Muscle layer of duodenum (tissue), 2 donors: ENCODE results near the gene PRKCA.

Experiments
- H3K27ac ChIP-seq: one replicate; pipeline ENCODE4 v1.7.0; 2013; ENCODE audit warnings: mild to moderate bottlenecking, low read length
- H3K27me3 ChIP-seq: one replicate; pipeline ENCODE4 v1.7.0; 2013; ENCODE audit warnings: low read depth, mild to moderate bottlenecking, control low read depth, low read length
- H3K36me3 ChIP-seq, 2 donors: one replicate each; pipeline ENCODE4 v1.7.0; 2013; ENCODE audit warnings: low read length in 2 of 2, control low read depth in 1 of 2, mild to moderate bottlenecking in 1 of 2; ENCODE audit not compliant: insufficient read depth in 2 of 2, control insufficient read depth in 1 of 2
- H3K4me1 ChIP-seq, 2 donors: one replicate each; pipeline ENCODE4 v1.7.0; 2013; ENCODE audit warnings: low read length in 2 of 2, mild to moderate bottlenecking in 2 of 2, control low read depth in 1 of 2, moderate library complexity in 1 of 2; ENCODE audit not compliant: insufficient read depth in 2 of 2, control insufficient read depth in 1 of 2
- H3K4me3 ChIP-seq, 2 donors: one replicate each; pipeline ENCODE4 v1.7.0; 2013; ENCODE audit warnings: low read length in 2 of 2, low read depth in 1 of 2, mild to moderate bottlenecking in 1 of 2
- H3K9me3 ChIP-seq, 2 donors: one replicate each; pipeline ENCODE4 v1.7.0; 2013; ENCODE audit warnings: low read length in 2 of 2, control low read depth in 1 of 2, mild to moderate bottlenecking in 1 of 2; ENCODE audit not compliant: control insufficient read depth in 1 of 2
- donor health status: healthy.

The PRKCA gene

GRCh38 chr17:66517336-66518009 is 215.1 kb downstream of the PRKCA start:
- H3K36me3 ChIP-seq, result peaks cover 0 to 5% of the 10 kb centered on the region in 2 donors
- H3K27ac ChIP-seq, result no peak overlapping the region
- no peaks in the 10 kb centered on the region for H3K9me3 ChIP-seq
- H3K4me1 ChIP-seq, result peaks cover 0 to 26% of the 10 kb centered on the region in 2 donors
- H3K4me3 ChIP-seq, result no peak overlapping the region
- H3K27me3 ChIP-seq, result no peaks in the 10 kb centered on the region

DNA sequence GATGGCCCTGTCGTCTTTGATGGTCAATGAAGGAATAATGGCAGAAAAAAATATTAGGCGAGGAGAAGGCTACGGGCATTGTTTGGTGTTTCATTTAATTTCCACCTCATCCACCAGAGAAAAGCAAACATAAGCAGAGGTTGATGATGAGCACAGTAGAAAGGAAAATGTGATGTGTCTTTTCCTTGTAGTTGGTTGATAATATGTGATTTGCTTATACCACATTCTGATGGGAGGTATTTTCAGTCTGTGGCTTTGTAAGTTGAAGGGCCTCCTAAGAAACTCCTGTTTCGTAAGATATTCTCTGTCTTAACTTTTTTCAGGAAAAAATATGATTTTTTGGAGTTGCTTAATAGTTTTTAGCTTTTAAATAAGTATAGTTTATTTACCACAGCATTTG is 215.7 kb downstream of the PRKCA start:
- no peaks in the 10 kb centered on the region for H3K27me3 ChIP-seq
- H3K4me3 ChIP-seq, result no peak overlapping the region
- H3K9me3 ChIP-seq, result no peaks in the 10 kb centered on the region
- H3K36me3 ChIP-seq, result peaks cover 0 to 5% of the 10 kb centered on the region in 2 donors
- H3K27ac ChIP-seq, result no peak overlapping the region
- H3K4me1 ChIP-seq, result peaks cover 3 to 32% of the 10 kb centered on the region in 2 donors

DNA sequence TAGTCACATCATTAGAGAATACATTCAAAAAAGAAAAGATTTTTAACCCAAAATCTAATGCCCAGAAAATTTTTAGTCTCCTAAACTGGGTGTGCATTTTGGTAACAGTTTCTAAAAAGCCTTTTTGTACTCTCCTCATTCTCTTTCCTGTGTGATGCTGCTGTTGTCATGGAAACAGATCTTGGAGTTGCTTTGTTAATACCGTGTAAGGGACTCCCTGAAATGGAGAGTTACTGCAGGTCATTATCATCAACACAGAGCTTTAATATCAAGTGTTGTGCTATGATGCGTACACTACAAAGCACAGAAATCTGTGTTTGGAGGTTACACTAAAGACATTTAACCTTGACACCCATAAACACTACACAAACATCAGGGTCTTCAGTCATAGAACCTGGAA is 216.3 kb downstream of the PRKCA start:
- no peak overlapping the region for H3K27ac ChIP-seq
- H3K4me3 ChIP-seq, result no peak overlapping the region
- no peaks in the 10 kb centered on the region for H3K9me3 ChIP-seq
- H3K27me3 ChIP-seq, result no peaks in the 10 kb centered on the region
- peaks cover 0 to 5% of the 10 kb centered on the region in 2 donors for H3K36me3 ChIP-seq
- H3K4me1 ChIP-seq, result peaks cover 7 to 38% of the 10 kb centered on the region in 2 donors

DNA sequence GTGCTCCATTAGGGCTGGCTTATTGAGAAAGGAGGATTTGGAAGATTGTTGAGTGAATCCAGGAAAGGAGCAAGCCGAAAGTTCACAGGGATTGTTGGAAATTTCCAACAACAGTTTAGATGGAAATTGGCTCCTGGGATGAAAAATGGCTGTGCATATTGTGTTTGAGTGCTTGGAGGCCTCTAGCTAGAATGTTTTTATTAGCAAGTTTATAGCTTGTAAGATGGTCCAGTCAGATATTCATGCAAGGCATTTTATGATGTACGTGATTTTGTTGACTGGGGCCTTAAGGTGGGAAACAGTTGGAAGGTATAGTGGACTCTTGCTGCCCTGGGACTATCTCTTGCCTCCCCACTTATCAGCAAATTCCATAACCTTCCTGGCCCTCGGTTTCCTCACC is 216.7 kb downstream of the PRKCA start:
- no peaks in the 10 kb centered on the region for H3K9me3 ChIP-seq
- no peak overlapping the region for H3K4me3 ChIP-seq
- peaks cover 0 to 5% of the 10 kb centered on the region in 2 donors for H3K36me3 ChIP-seq
- H3K4me1 ChIP-seq, result peaks cover 7 to 39% of the 10 kb centered on the region in 2 donors
- no peak overlapping the region for H3K27ac ChIP-seq
- no peaks in the 10 kb centered on the region for H3K27me3 ChIP-seq

DNA sequence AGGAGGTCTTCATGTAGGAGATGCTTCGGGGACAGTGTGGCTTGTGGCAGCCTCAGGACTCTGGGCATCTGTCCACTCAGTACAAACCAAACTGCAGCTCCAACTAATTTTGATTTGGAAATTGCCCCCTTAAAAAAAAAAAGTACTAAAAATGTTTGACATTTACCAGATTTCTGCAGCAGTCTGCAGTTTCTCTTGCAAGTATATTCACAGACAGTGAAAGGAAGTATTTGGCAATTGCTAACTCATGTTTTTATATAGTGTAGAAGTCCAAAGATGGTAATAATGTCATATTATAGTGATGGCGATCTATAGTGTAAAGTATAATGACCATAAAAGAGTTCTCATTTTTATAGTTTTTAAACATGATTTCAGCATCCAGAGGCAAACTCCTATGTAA is 218.6 kb downstream of the PRKCA start:
- peaks cover 7 to 39% of the 10 kb centered on the region in 2 donors for H3K4me1 ChIP-seq
- no peak overlapping the region for H3K27ac ChIP-seq
- H3K4me3 ChIP-seq, result no peak overlapping the region
- no peaks in the 10 kb centered on the region for H3K27me3 ChIP-seq
- H3K9me3 ChIP-seq, result no peaks in the 10 kb centered on the region
- H3K36me3 ChIP-seq, result no peaks in the 10 kb centered on the region

- no peaks in the 10 kb centered on the region for H3K9me3 ChIP-seq
- H3K4me3 ChIP-seq, result no peak overlapping the region
- H3K36me3 ChIP-seq, result no peaks in the 10 kb centered on the region
- no peak overlapping the region for H3K27ac ChIP-seq
- no peaks in the 10 kb centered on the region for H3K27me3 ChIP-seq
- peaks cover 7 to 39% of the 10 kb centered on the region in 2 donors for H3K4me1 ChIP-seq
These were observed 220.3 kb downstream of the PRKCA start for GRCh38 chr17:66522591-66523272.

DNA sequence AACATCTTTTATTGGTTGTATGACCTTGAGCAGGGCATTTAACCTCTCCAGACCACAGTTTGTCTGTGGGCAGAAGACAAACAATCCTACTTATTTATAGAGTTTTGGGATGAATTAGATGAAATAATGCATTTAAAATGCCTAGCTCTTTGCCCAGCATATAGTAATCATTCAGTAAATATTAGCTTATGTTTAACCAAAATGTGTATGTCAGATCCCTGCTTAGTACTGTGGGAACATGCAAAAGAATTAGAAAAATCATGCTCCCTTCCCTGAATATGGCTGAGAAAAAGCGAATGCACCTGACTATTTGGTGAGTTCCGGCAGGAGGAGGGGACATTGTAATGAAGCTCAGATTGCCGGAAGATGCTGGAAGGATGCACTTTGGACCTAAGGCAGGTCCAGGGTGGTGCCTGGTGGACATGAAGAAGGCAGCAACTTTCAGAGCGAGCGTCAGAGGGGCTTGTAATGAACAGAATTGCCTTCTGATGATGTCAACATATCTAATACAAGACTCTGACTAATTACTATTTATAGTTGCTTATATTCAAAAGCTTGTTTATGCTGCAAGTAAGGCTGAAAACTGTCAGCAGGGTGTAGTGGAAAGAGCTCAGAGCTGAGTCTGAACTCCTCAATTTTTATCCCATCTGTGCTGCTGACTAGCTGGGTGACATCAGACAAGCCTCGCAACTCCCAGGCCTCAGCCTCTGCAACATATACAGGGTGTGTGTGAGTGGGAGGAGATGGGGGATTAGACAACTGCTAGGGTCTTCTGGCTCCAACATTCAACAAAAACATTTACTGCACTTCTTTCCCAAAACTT is 221.2 kb downstream of the PRKCA start:
- H3K27me3 ChIP-seq, result no peaks in the 10 kb centered on the region
- H3K36me3 ChIP-seq, result no peaks in the 10 kb centered on the region
- no peaks in the 10 kb centered on the region for H3K9me3 ChIP-seq
- no peak overlapping the region for H3K4me3 ChIP-seq
- H3K27ac ChIP-seq, result peak overlapping the region; percentile 64
- peaks cover 7 to 35% of the 10 kb centered on the region in 2 donors for H3K4me1 ChIP-seq

DNA sequence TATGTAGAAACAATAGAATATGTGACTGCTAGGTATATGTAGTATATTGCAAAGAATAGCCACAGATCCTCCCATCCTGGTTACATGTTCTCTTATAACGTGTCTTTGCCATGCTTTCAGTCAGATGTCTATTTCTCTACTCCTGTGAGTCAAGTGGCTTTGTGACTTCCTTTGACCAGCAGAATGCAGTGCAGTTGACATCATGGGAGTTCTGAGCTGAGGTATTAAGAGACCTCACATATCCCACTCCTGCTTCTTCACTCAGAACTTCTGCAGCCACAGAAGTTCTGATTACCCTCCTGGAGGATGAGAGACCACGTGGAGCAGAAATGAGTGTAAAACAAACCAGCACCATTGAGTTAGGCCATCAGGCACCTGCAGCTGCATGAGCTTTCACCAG is 222.5 kb downstream of the PRKCA start:
- H3K27ac ChIP-seq, result peak overlapping the region; percentile 64
- H3K27me3 ChIP-seq, result no peaks in the 10 kb centered on the region
- H3K9me3 ChIP-seq, result no peaks in the 10 kb centered on the region
- H3K36me3 ChIP-seq, result no peaks in the 10 kb centered on the region
- H3K4me3 ChIP-seq, result no peak overlapping the region
- peaks cover 7 to 28% of the 10 kb centered on the region in 2 donors for H3K4me1 ChIP-seq

DNA sequence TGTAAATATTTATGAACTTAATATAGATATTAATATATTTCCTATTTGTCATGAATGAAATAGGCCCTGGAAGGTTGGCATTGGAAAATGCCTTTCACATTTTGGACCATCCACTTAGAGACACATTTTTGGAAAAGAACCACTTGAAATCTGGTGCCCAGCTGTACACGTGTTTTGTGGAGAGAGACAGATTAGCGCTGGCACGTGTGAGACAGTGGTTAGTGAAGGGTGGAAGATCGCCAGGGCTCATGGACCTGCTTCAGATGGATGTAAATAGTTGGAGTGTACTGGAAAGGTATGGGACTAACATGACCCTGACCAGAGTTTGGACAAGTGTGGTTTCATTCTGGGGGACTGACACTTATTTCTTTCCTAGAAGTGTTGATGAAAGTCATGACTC is 222.9 kb downstream of the PRKCA start:
- Histone ChIP-seq H3K27me3 (no peaks in the 10 kb centered on the region), H3K36me3 (no peaks in the 10 kb centered on the region), H3K4me1 (peaks cover 7 to 28% of the 10 kb centered on the region in 2 donors), H3K4me3 (no peak overlapping the region), H3K9me3 (no peaks in the 10 kb centered on the region), H3K27ac (no peak overlapping the region)

- Histone ChIP-seq H3K36me3 (no peaks in the 10 kb centered on the region), H3K27me3 (no peaks in the 10 kb centered on the region), H3K4me1 (peaks cover 7 to 30% of the 10 kb centered on the region in 2 donors), H3K4me3 (no peak overlapping the region), H3K9me3 (no peaks in the 10 kb centered on the region), H3K27ac (no peak overlapping the region)
These were observed 224.4 kb downstream of the PRKCA start for GRCh38 chr17:66526827-66527226.

DNA sequence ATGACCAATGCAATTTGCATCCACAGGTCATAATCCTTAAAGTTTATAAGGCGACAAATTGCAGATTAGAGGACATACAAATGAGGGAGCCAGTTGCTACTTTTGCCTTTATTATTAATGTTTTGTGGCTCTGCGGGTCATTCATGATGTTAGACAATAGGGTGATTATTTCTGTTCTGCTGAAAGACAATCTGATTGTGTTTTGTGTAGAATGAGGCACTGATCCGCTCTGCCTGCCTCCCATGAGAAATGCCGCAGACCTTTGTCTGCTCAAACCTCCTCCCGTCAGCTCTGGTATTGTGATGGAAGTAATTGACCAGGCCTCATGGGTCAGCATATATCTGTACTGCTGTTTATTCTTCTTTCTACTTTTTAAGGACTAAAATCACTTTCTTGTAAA is 224.9 kb downstream of the PRKCA start:
- Histone ChIP-seq H3K36me3 (no peaks in the 10 kb centered on the region), H3K9me3 (no peaks in the 10 kb centered on the region), H3K4me1 (peaks cover 7 to 27% of the 10 kb centered on the region in 2 donors), H3K27ac (no peak overlapping the region), H3K4me3 (no peak overlapping the region), H3K27me3 (no peaks in the 10 kb centered on the region)
